Suppressor macrophage (primary cell): ENCODE data around the gene UFD1.
A peak's percentile ranks its signal among the peaks of the same experiment; 100 is the strongest.

ENCODE experiments used
- DNase-seq, 4 experiments: peaks; one replicate each; pipeline ENCODE4 v3.0.0-alpha.2; 2020 to 2022

The UFD1 gene

GRCh38 chr22:19515654-19516377 lies 36.8 kb upstream of the UFD1 start:
- no peak for DNase-seq

- no peak for DNase-seq
Observed at GRCh38 chr22:19514831-19515565, 36.0 kb upstream of the UFD1 start.

- no peak for DNase-seq
Observed at GRCh38 chr22:19513823-19514222, 34.8 kb upstream of the UFD1 start.

GRCh38 chr22:19510919-19511341 lies 31.9 kb upstream of the UFD1 start:
- peak in 2 of 4 experiments; percentile 4 to 8 for DNase-seq

- DNase-seq = no peak
Observed at GRCh38 chr22:19509923-19510322, 30.9 kb upstream of the UFD1 start.

- no peak for DNase-seq
Observed at GRCh38 chr22:19509191-19509590, 30.2 kb upstream of the UFD1 start.

- no peak for DNase-seq
Observed at GRCh38 chr22:19508024-19508776, 29.2 kb upstream of the UFD1 start.

GRCh38 chr22:19507534-19507861 lies 28.5 kb upstream of the UFD1 start:
- no peak for DNase-seq

- DNase-seq = no peak
Observed at GRCh38 chr22:19506212-19506611, 27.2 kb upstream of the UFD1 start.

GRCh38 chr22:19505735-19506126 lies 26.7 kb upstream of the UFD1 start:
- no peak for DNase-seq

- no peak for DNase-seq
Observed at GRCh38 chr22:19504900-19505734, 26.1 kb upstream of the UFD1 start.

- no peak for DNase-seq
Observed at GRCh38 chr22:19503869-19504268, 24.9 kb upstream of the UFD1 start.

- no peak for DNase-seq
Observed at GRCh38 chr22:19503367-19503766, 24.4 kb upstream of the UFD1 start.

GRCh38 chr22:19501897-19502447 lies 23.0 kb upstream of the UFD1 start:
- no peak for DNase-seq

- DNase-seq = no peak
Observed at GRCh38 chr22:19499880-19500242, 20.9 kb upstream of the UFD1 start.

- DNase-seq = no peak
Observed at GRCh38 chr22:19499236-19499879, 20.4 kb upstream of the UFD1 start.

GRCh38 chr22:19498866-19499190 lies 19.8 kb upstream of the UFD1 start:
- DNase-seq = no peak

GRCh38 chr22:19498154-19498865 lies 19.3 kb upstream of the UFD1 start:
- DNase-seq = no peak

- peak; percentile 7 to 42 (median 24) for DNase-seq
Observed at GRCh38 chr22:19497245-19497644, 18.3 kb upstream of the UFD1 start.

GRCh38 chr22:19496324-19496630 lies 17.3 kb upstream of the UFD1 start:
- DNase-seq = no peak

- DNase-seq = peak in 1 of 4 experiments; percentile 4
Observed at GRCh38 chr22:19495562-19496323, 16.8 kb upstream of the UFD1 start.
